Thoracic aorta (tissue), 2 donors: ENCODE measurements around the gene ZNF519. TPM values are rescaled to one million over a fixed set of nuclear protein-coding genes. Genes with fewer than 3 reads are reported as not detected.
"Not testable (repeated sequence)": the region's sequence is repeated elsewhere in the genome, so short reads cannot be mapped to it uniquely, and the experiment has no call there.

Experiments used
- ATAC-seq: fragments of 150-250 bp; one replicate; pipeline ENCODE4 v1.8.0; 2017; ENCODE audit warnings: low read depth; ENCODE audit not compliant: insufficient number of reproducible peaks, low FRiP score
- DNase-seq: peaks from one replicate; pipeline ENCODE4 v3.0.0-alpha.2; 2020; ENCODE audit warnings: low spot score
- H3K27ac ChIP-seq, 2 donors: fragments of 200-600 bp; sonication (generic); 1 replicate in 1 of 2; 2 replicates in 1 of 2; pipeline ENCODE4 v1.5.1; 2016; ENCODE audit warnings: mild to moderate bottlenecking in 2 of 2, moderate library complexity in 2 of 2
- H3K27me3 ChIP-seq: fragments of 200-600 bp; sonication (generic); replicated peaks from 2 replicates; pipeline ENCODE4 v1.6.0; 2016; ENCODE audit warnings: mild to moderate bottlenecking; ENCODE audit not compliant: insufficient read depth
- H3K36me3 ChIP-seq: fragments of 200-600 bp; sonication (generic); one replicate; pipeline ENCODE4 v1.5.1; 2016
- H3K4me1 ChIP-seq, 2 donors: fragments of 200-600 bp; sonication (generic); 1 replicate in 1 of 2; 2 replicates in 1 of 2; pipeline versions ENCODE4 v1.5.1 to v1.6.0; 2016; ENCODE audit warnings: low read depth in 2 of 2, mild to moderate bottlenecking in 1 of 2; ENCODE audit not compliant: control insufficient read depth in 1 of 2
- H3K4me3 ChIP-seq: fragments of 200-600 bp; sonication (generic); 2 replicates; pipeline ENCODE4 v1.5.1; 2016; ENCODE audit warnings: mild to moderate bottlenecking
- H3K9me3 ChIP-seq: fragments of 200-600 bp; sonication (generic); 2 replicates; pipeline ENCODE4 v1.5.1; 2016
- total RNA-seq, 2 donors: library from RNA; depleted of rRNA; stranded (reverse); fragments of >200 nt; gene quantifications; one replicate each; pipeline versions ENCODE4 v1.1.0 to v1.2.3, GENCODE V29; 2016
- TF ChIP-seq, protein P1 (sequence below): fragments of 200-600 bp; sonication (generic); IDR thresholded peaks from one replicate; pipeline ENCODE4 v1.5.1; 2019; ENCODE audit warnings: antibody characterized with exemption

ZNF519 gene
- 10 to 100 TPM in 1 of 2 donors, 1 to 10 TPM in 1; 1.7 to 10.4 TPM for total RNA-seq

DNA sequence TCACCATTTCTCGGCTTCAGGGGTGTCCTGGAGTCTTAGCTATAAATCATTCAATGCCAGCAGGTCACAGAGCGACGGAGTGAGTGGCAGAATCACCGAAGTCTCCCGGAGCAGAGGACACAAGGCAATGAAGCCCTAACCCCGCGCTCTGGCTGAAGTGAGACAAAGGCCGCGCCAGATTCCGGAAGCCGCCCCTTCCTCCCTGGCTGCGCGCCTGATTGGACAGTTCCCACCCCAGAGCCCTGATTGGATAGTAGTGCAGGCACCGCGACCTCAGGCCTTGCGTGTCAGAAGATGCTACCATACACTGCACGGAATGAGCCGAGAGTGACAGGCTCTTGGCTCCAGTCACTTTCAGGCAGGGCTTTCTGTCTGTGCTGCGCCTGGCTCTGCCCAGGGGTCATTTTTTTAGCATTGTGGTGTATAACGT is at the start of gene ZNF519:
TSS of gene ZNF519 (minus strand) at position 165 of the 430 bp plus-strand sequence. CDS start at position 7, 158 bp downstream.
- not testable (repeated sequence) for H3K9me3 ChIP-seq, H3K27me3 ChIP-seq, H3K4me1 ChIP-seq, H3K36me3 ChIP-seq
- peak within 1 kb of the TSS; percentile 75 for H3K4me3 ChIP-seq
- DNase-seq (peak; percentile 84), ATAC-seq (peak; percentile 96)
- peak within 1 kb of the TSS; percentile 42 to 63 for H3K27ac ChIP-seq

DNA sequence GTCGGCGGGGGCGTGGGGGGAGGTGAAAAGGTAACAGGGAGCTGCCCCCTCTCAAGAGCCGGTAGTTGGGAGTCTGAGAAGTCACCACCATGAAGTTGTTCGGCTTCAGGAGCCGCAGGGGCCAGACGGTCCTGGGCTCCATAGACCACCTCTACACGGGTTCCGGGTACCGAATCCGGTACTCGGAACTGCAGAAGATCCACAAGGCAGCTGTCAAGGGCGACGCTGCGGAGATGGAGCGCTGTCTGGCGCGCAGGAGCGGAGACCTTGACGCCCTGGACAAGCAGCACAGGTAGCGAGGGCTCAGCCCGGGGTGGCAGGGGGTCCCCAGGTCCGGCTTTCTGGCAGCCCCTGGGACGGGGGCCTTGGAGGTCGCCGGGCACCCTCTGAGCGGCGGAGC is 47.1 kb upstream of the ZNF519 start:
- Histone ChIP-seq H3K27ac (no peak overlapping the region), H3K9me3 (no peaks in the 10 kb centered on the region), H3K36me3 (no peaks in the 10 kb centered on the region), H3K4me3 (peak overlapping the region; percentile 68), H3K4me1 (no peaks in the 10 kb centered on the region), H3K27me3 (no peaks in the 10 kb centered on the region)
- DNase-seq (no peak), ATAC-seq (no peak)
- TF ChIP-seq, protein P1, sequence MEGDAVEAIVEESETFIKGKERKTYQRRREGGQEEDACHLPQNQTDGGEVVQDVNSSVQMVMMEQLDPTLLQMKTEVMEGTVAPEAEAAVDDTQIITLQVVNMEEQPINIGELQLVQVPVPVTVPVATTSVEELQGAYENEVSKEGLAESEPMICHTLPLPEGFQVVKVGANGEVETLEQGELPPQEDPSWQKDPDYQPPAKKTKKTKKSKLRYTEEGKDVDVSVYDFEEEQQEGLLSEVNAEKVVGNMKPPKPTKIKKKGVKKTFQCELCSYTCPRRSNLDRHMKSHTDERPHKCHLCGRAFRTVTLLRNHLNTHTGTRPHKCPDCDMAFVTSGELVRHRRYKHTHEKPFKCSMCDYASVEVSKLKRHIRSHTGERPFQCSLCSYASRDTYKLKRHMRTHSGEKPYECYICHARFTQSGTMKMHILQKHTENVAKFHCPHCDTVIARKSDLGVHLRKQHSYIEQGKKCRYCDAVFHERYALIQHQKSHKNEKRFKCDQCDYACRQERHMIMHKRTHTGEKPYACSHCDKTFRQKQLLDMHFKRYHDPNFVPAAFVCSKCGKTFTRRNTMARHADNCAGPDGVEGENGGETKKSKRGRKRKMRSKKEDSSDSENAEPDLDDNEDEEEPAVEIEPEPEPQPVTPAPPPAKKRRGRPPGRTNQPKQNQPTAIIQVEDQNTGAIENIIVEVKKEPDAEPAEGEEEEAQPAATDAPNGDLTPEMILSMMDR = no peak

DNA sequence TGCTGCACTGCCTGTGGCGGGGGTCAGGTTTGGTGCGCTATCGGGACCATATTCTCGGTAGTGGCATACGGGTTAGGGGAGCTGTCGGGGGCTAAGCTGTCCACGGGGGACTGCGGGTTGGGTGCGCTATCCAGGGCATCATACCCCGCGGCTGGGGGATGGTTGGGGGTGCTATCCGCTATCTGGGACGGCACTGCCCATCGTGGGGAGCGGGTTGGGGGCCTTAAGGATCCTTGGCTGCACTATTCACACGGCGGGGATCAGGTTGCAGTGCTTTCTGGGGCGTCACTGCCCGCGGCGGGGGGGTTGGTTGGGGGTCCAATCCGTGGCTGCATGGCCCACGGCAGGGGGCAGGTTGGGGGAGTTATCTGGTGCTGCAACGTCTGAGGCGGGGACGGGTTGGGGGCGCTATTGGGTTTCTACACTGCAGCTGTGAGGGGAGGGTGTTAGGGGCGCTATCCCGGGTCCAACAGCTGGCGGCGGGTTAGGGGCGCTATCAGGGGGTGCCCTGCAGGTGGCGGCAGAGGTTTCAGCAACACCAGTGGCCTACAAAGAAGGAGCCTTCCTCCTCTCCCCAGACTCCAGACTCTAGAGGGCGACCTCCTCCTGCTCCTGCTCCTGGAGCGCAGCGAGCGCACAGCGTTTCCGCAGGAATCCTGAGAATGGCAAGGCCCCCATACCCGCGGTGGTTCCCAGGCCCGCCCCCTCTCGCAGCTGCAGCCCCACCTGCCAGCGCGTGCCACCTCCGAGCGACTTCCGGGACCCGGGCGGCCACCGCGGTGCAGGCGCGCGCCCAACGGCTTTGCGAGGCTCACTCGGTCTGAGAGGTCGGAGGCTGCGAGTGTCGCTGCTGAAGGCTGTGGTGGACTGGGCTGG is 46.3 kb upstream of the ZNF519 start:
- DNase-seq, H3K27ac ChIP-seq, H3K9me3 ChIP-seq, H3K4me1 ChIP-seq, H3K36me3 ChIP-seq, ATAC-seq, H3K27me3 ChIP-seq: not testable (repeated sequence)
- H3K4me3 ChIP-seq = peak overlapping the region; percentile 68

DNA sequence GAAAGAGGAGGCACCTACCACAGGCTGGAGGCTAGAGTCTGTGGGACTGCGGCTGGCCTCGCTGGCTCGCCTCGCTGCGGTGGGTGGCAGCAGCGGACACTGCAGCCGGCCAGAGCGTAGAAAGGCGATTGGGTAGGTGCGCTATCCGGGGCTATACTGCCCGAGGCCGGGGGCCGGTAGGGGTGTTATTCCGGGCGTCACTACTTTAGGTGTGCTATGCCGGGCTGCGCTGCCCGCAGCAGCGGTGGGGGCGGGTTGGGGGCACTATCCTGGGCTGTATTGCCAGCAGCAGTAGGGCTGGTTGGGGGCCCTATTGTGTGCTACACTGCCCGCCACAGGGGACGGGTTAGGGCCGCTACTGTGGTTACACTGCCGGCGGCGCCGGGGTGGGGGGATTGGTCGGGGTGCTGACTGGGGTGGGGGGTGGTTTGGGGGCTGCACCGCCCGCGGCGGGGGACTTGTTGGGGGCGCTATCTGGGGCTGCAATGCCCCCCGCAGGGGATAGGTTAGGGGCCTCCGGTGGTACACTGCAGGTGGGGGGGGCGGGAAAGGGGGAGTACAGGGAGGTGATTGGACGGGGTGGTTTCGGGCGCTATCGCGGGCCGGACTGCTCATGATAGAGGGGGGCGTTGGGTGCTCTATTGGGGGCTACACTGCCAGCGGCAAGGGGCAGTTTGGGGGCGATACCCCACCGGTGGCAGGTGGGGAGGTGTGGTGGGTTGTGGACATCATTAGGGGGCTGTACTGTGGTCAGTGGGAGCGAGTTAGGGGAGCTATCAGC is 45.5 kb upstream of the ZNF519 start:
- not testable (repeated sequence) for ATAC-seq, H3K9me3 ChIP-seq, H3K27me3 ChIP-seq, H3K36me3 ChIP-seq, DNase-seq, H3K4me3 ChIP-seq, H3K4me1 ChIP-seq, H3K27ac ChIP-seq

DNA sequence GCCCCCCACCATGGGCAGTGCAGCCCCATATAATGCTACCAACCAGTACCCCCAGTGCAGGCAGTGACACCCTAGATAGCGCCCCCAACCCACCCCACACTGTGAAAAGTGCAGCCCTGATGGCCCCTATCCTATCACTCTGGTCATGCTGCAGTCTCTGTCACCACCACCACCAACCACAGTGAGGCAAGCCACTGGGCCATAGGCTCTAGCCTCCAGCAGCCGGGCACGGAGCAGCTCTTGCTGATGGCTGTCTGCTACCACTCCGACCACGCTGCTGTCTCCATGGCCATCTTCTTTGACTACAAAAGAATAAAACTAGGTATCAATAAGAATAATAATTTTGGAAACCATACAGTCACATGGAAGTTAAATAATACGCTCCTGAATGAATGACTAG is 43.2 kb upstream of the ZNF519 start:
- H3K27ac ChIP-seq, H3K36me3 ChIP-seq, H3K27me3 ChIP-seq, DNase-seq, H3K9me3 ChIP-seq, H3K4me3 ChIP-seq, H3K4me1 ChIP-seq, ATAC-seq: not testable (repeated sequence)

DNA sequence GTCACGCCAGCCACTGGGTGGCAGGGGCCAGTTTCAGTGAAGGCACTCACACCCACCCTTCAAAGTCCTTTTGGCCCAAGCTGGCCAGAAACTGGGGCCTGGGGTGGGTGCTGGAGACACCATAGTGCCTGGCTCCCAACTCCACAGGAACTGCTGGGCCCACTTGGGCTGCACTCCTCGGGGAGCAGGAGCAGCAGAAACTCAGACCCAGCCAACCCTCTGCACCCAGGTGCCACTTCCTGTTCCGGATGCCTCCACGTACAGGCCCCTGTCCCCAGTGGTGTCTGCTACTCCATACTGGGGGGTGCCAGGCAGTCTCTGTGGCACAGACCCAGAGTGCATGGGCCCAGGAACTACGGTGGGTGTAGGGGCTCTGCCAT is 42.5 kb upstream of the ZNF519 start:
- Histone ChIP-seq H3K9me3 (no peaks in the 10 kb centered on the region), H3K4me1 (no peaks in the 10 kb centered on the region), H3K4me3 (no peak overlapping the region), H3K27me3 (no peaks in the 10 kb centered on the region), H3K36me3 (no peaks in the 10 kb centered on the region), H3K27ac (no peak overlapping the region)
- ATAC-seq = no peak
- TF ChIP-seq, protein P1 = no peak
- no peak for DNase-seq

DNA sequence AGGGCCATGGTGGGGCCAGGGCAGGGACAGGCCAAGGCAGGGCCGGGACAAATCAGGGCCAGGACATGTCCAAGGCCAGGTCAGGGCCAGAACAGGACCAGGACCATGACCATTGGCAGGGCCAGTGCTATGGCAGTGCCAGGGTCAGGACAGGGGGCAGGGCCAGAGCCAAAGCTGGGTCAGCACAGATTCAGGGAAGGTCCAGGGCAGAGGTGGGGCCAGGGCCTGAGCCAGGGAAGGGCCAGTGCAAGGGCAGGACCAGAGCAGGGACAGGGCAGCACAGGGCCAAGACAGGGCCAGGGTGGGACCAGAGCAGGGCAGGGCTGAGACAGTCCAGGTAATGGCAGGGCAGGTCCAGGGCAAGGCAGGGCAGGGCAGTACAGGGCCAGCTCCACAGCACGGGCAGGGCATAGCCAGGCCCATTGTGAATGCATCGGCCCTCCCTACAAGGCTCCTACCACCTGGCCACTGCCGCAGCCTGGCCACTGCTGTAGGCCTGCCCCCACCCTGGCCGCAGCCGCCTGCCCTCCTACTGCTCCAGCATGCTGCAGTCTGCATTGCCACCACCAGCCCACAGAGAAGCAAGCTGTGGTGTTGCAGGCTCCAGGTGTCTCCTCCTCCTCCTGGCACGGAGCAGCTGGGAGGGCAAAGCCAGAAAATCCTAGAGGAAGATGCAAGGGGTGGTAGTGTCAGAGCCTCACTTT is 41.9 kb upstream of the ZNF519 start:
- DNase-seq, ATAC-seq, H3K36me3 ChIP-seq, H3K4me1 ChIP-seq, H3K27me3 ChIP-seq, H3K27ac ChIP-seq, H3K4me3 ChIP-seq, H3K9me3 ChIP-seq: not testable (repeated sequence)

DNA sequence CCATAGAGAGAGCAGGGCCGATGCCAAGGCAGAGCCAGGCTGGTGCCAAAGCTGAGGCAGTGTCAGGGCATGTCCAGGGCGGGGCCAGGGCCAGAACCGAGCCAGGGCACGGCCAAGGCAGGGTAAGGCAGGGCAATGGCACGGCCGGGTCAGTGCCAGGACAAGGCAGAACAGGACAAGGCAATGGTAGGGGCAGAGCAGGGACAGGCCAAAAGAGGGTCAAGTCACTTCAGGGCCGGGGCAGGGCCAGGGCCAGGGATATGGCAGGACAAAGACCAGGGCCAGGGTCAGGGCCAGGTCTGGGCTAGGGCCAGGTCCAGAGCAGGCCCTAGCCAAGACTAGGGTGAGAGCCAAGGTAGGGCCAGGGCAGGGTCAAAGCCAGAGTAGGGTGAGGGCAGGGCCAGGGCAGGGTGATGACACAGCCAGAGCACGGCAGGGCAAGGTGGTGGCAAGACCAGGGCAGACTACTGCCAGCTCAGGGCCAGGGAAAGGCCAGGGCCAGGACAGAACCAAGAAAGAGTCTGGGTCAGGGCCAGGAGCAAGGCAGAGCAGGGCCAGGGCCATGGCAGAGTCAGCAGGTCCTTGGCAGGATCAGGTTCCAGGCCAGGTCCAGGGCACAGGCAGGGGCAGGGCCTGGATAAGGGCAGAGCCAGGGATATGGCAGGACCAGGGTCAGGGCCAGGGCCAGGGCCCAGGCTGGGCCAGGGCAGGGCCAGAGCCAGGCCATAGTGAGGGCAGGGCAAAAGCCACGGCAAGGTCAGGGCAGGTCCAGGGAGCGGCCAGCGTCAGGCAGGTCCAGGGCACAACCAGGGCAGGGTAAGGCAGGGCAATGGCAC is 41.1 kb upstream of the ZNF519 start:
- DNase-seq, H3K36me3 ChIP-seq, ATAC-seq, H3K4me1 ChIP-seq, H3K9me3 ChIP-seq, H3K4me3 ChIP-seq, H3K27me3 ChIP-seq, H3K27ac ChIP-seq: not testable (repeated sequence)

DNA sequence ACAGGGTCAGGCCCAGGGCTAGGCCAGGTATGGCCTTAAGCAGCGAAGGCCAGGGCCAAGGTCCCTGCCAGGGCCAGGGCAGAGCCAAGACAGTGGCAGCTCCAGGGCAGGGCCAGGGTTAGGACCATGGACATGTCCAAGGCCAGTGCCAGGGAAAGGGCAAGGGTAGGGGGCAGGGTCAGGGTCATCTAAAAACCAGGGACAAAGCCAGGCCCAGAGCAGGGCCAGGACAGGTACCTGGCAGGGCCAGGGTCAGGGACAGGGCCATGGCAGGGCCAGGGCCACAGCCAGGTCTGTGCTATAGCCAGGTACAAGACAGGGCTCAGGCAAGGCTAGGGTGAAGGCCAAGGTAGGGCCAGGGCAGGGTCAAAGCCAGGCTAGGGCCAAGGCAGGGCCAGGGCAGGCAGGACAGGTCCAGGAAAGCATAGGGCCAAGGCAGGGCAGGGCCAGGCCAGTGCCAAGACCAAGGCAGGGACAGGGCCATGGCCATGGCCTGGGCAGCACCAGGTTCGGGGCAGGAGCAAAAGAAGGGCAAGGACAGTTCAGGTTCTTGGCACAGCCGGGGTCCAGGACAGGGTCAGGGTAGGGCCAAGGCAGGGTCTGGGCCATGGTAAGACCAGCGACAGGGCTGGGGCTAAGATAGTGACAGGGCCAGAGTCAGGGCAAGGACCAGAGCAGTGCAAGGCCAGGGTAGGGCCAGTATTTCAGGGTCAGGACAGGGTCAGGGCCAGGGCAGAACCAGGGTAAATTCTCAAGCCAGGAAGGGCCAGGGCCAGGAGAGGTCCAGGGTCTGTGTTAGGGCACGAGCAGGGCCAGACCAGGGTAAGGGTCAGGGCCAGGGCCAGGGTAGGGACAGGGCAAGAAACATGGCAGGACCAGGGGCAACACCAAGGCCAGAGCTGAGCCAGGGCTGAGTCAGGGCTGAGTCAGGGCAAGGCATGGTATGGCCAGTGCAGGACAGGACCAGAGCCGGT is 40.2 kb upstream of the ZNF519 start:
- H3K27ac ChIP-seq, H3K9me3 ChIP-seq, H3K4me1 ChIP-seq, ATAC-seq, DNase-seq, H3K4me3 ChIP-seq, H3K36me3 ChIP-seq, H3K27me3 ChIP-seq: not testable (repeated sequence)
